BLaER1 treated with 17β-estradiol and CSF1 and Interleukin-3, amounts not matched to agents 10 nM and 100 nM (cell line): ENCODE measurements around the gene ADH1A.
"Not testable (repeated sequence)": the region's sequence is repeated elsewhere in the genome, so short reads cannot be mapped to it uniquely, and the experiment has no call there.

Experiments used
- H3K27ac ChIP-seq, 11 experiments: shearing (Covaris generic); formaldehyde crosslinking; 2 replicates each; pipeline ENCODE4 v1.8.1; 2022
- H3K27me3 ChIP-seq, 11 experiments: shearing (Covaris generic); formaldehyde crosslinking; 2 replicates each; pipeline ENCODE4 v1.8.1; 2022
- H3K36me3 ChIP-seq, 11 experiments: shearing (Covaris generic); formaldehyde crosslinking; 2 replicates each; pipeline ENCODE4 v1.8.1; 2022
- H3K4me1 ChIP-seq, 10 experiments: shearing (Covaris generic); formaldehyde crosslinking; 2 replicates each; pipeline ENCODE4 v1.8.1; 2022
- H3K4me2 ChIP-seq, 11 experiments: shearing (Covaris generic); formaldehyde crosslinking; 2 replicates each; pipeline ENCODE4 v1.8.1; 2022
- H3K4me3 ChIP-seq, 10 experiments: shearing (Covaris generic); formaldehyde crosslinking; 2 replicates each; pipeline ENCODE4 v1.8.1; 2022
- H3K9ac ChIP-seq, 11 experiments: shearing (Covaris generic); formaldehyde crosslinking; 2 replicates each; pipeline ENCODE4 v1.8.1; 2022
- H3K9me3 ChIP-seq, 11 experiments: shearing (Covaris generic); formaldehyde crosslinking; replicated peaks in 1 of 11; 2 replicates each; pipeline ENCODE4 v1.8.1; 2022
- H4K20me1 ChIP-seq, 11 experiments: shearing (Covaris generic); formaldehyde crosslinking; 2 replicates each; pipeline ENCODE4 v1.8.1; 2022
- Cebpa-rat ChIP-seq, 11 experiments: shearing (Covaris generic); IDR thresholded peaks; 2 replicates each; pipeline ENCODE4 v1.8.1; 2022

The ADH1A gene

GRCh38 chr4:99248714-99249113, 42.1 kb downstream of the ADH1A start:
- no peak for TF ChIP-seq Cebpa-rat (IDR thresholded peaks at IDR 0.05)

GRCh38 chr4:99235955-99236354, 54.8 kb downstream of the ADH1A start:
- no peak overlapping the region for H3K4me2 ChIP-seq
- no peak for TF ChIP-seq Cebpa-rat (IDR thresholded peaks at IDR 0.05)
- no peak overlapping the region for H3K27ac ChIP-seq
- H4K20me1 ChIP-seq = no peaks in the 10 kb centered on the region
- no peaks in the 10 kb centered on the region for H3K27me3 ChIP-seq
- H3K9ac ChIP-seq = no peak overlapping the region
- no peak overlapping the region for H3K4me3 ChIP-seq
- no peaks in the 10 kb centered on the region for H3K4me1 ChIP-seq
- peaks cover 0 to 5% (median 2%) of the 10 kb centered on the region in 11 experiments; a peak in 5 of 22 replicates for H3K9me3 ChIP-seq
- no peaks in the 10 kb centered on the region for H3K36me3 ChIP-seq

More at GRCh38 chr4:99248714-99249113, 42.1 kb downstream of the ADH1A start:
- H3K27ac ChIP-seq = no peak overlapping the region
- no peaks in the 10 kb centered on the region for H4K20me1 ChIP-seq
- H3K4me1 ChIP-seq = no peaks in the 10 kb centered on the region
- H3K4me2 ChIP-seq = no peak overlapping the region
- H3K9ac ChIP-seq = no peak overlapping the region
- H3K27me3 ChIP-seq = no peaks in the 10 kb centered on the region
- H3K9me3 ChIP-seq = peaks cover 0 to 14% (median 0%) of the 10 kb centered on the region in 11 experiments; a peak in 1 of 22 replicates
- H3K4me3 ChIP-seq = no peak overlapping the region
- no peaks in the 10 kb centered on the region for H3K36me3 ChIP-seq

GRCh38 chr4:99234331-99235010, 56.3 kb downstream of the ADH1A start:
- H3K4me3 ChIP-seq = no peak overlapping the region
- H3K4me2 ChIP-seq = no peak overlapping the region
- no peaks in the 10 kb centered on the region for H4K20me1 ChIP-seq
- H3K9me3 ChIP-seq = peaks cover 0 to 10% (median 6%) of the 10 kb centered on the region in 11 experiments; a peak in 7 of 22 replicates
- H3K27ac ChIP-seq = no peak overlapping the region
- H3K9ac ChIP-seq = no peak overlapping the region
- TF ChIP-seq Cebpa-rat (IDR thresholded peaks at IDR 0.05) = no peak
- no peaks in the 10 kb centered on the region for H3K36me3 ChIP-seq
- H3K4me1 ChIP-seq = no peaks in the 10 kb centered on the region
- no peaks in the 10 kb centered on the region for H3K27me3 ChIP-seq

- not testable (repeated sequence) for H3K4me2 ChIP-seq, H3K36me3 ChIP-seq, H3K4me1 ChIP-seq, H3K4me3 ChIP-seq, H4K20me1 ChIP-seq, H3K27ac ChIP-seq, H3K9ac ChIP-seq, H3K27me3 ChIP-seq
- peaks cover 0 to 10% (median 6%) of the 10 kb centered on the region in 11 experiments; a peak in 6 of 22 replicates for H3K9me3 ChIP-seq
Observed at GRCh38 chr4:99233397-99233796, 57.4 kb downstream of the ADH1A start.

GRCh38 chr4:99228706-99229105, 62.1 kb downstream of the ADH1A start:
- not testable (repeated sequence) for H3K9ac ChIP-seq, H3K27ac ChIP-seq

GRCh38 chr4:99227646-99228045, 63.1 kb downstream of the ADH1A start:
- H3K36me3 ChIP-seq, H3K9ac ChIP-seq, H3K4me3 ChIP-seq, H3K27me3 ChIP-seq, H4K20me1 ChIP-seq, H3K4me1 ChIP-seq, H3K4me2 ChIP-seq, H3K27ac ChIP-seq: not testable (repeated sequence)
- peaks cover 0 to 16% (median 7%) of the 10 kb centered on the region in 11 experiments; a peak in 10 of 22 replicates for H3K9me3 ChIP-seq

More at GRCh38 chr4:99228706-99229105, 62.1 kb downstream of the ADH1A start:
- peaks cover 0 to 16% (median 7%) of the 10 kb centered on the region in 11 experiments; a peak in 10 of 22 replicates for H3K9me3 ChIP-seq
- not testable (repeated sequence) for H4K20me1 ChIP-seq, H3K27me3 ChIP-seq, H3K4me3 ChIP-seq, H3K36me3 ChIP-seq, H3K4me2 ChIP-seq, H3K4me1 ChIP-seq
